H4 (cell line): ENCODE results near the gene STKLD1. TPM values are rescaled to one million over a fixed set of nuclear protein-coding genes. Genes with fewer than 3 reads are reported as not detected.
"Not testable (repeated sequence)": the region's sequence is repeated elsewhere in the genome, so short reads cannot be mapped to it uniquely, and the experiment has no call there.

ENCODE experiments used
- DNase-seq: peaks from one replicate; pipeline ENCODE4 v3.0.0-alpha.2; 2015; ENCODE audit warnings: low spot score
- total RNA-seq: library from RNA; depleted of rRNA; stranded (reverse); fragments of >200 nt; shearing (Covaris generic); gene quantifications from 2 replicates; pipeline ENCODE4 v1.2.3, GENCODE V29; 2014; rRNA removed

STKLD1 gene
- 0.62 and 1.0 TPM in 2 replicates for total RNA-seq

GRCh38 chr9:133375724-133376654 lies at the start of gene STKLD1, which contains the start of gene SURF4:
STKLD1 (plus strand) TSS chr9:133376366; CDS start chr9:133376474, 108 bp downstream.
SURF4 (minus strand) TSS chr9:133376060; CDS start chr9:133375969, 91 bp downstream.
- peak; percentile 87 for DNase-seq

- not testable (repeated sequence) for DNase-seq
These were observed 49.1 kb upstream of the STKLD1 start for GRCh38 chr9:133327021-133327420.

- DNase-seq = no peak
These were observed 48.2 kb upstream of the STKLD1 start for GRCh38 chr9:133327834-133328484.

- DNase-seq = not testable (repeated sequence)
These were observed 46.6 kb upstream of the STKLD1 start for GRCh38 chr9:133329306-133330156.

GRCh38 chr9:133331221-133331620 lies 44.9 kb upstream of the STKLD1 start:
- no peak for DNase-seq

- DNase-seq = no peak
These were observed 44.4 kb upstream of the STKLD1 start for GRCh38 chr9:133331641-133332380.

- DNase-seq = no peak
These were observed 43.8 kb upstream of the STKLD1 start for GRCh38 chr9:133332381-133332730.

- DNase-seq = no peak
These were observed 43.2 kb upstream of the STKLD1 start for GRCh38 chr9:133333011-133333410.

- DNase-seq = no peak
These were observed 42.6 kb upstream of the STKLD1 start for GRCh38 chr9:133333566-133333965.

- DNase-seq = no peak
These were observed 42.0 kb upstream of the STKLD1 start for GRCh38 chr9:133334161-133334560.

- DNase-seq = not testable (repeated sequence)
These were observed 41.3 kb upstream of the STKLD1 start for GRCh38 chr9:133334888-133335287.

GRCh38 chr9:133335924-133336811 lies 40.0 kb upstream of the STKLD1 start, which contains the start of gene SURF6:
SURF6 (minus strand) TSS chr9:133336188; CDS start chr9:133336132, 56 bp downstream.
- peak; percentile 83 for DNase-seq

GRCh38 chr9:133339641-133340040 lies 36.5 kb upstream of the STKLD1 start:
- no peak for DNase-seq

GRCh38 chr9:133340256-133340655 lies 35.9 kb upstream of the STKLD1 start:
- no peak for DNase-seq

- DNase-seq = no peak
These were observed 35.2 kb upstream of the STKLD1 start for GRCh38 chr9:133340916-133341315.

GRCh38 chr9:133341369-133342068 lies 34.6 kb upstream of the STKLD1 start:
- no peak for DNase-seq

GRCh38 chr9:133342069-133342406 lies 34.1 kb upstream of the STKLD1 start:
- no peak for DNase-seq

GRCh38 chr9:133342570-133342969 lies 33.6 kb upstream of the STKLD1 start:
- DNase-seq = no peak

- no peak for DNase-seq
These were observed 32.1 kb upstream of the STKLD1 start for GRCh38 chr9:133344071-133344470.
